Right cardiac atrium (tissue), 5 donors: ENCODE results near the gene RAD52. TPM values are rescaled to one million over a fixed set of nuclear protein-coding genes. Genes with fewer than 3 reads are reported as not detected.

Experiments used
- ATAC-seq, 2 donors: fragments of 200-7000 bp; cut with Tn5 transposase; one replicate each; pipeline versions ENCODE4 v1.8.0 to v1.9.1; 2020; ENCODE audit warnings: moderate library complexity in 2 of 2, mild to moderate bottlenecking in 1 of 2
- DNase-seq, 3 donors: peaks; one replicate each; pipeline ENCODE4 v3.0.0-alpha.2; 2020
- H3K27ac ChIP-seq: one replicate; pipeline ENCODE4 v1.5.1; 2013; ENCODE audit warnings: mild to moderate bottlenecking, low read length, control low read depth, moderate library complexity
- H3K27me3 ChIP-seq: one replicate; pipeline ENCODE4 v1.6.1; 2013; ENCODE audit not compliant: control insufficient read depth, insufficient read depth
- H3K4me1 ChIP-seq: one replicate; pipeline ENCODE4 v1.6.1; 2013; ENCODE audit warnings: low read length; ENCODE audit not compliant: control insufficient read depth, insufficient read depth
- H3K4me3 ChIP-seq: one replicate; pipeline ENCODE4 v1.5.1; 2013; ENCODE audit warnings: low read length, control low read depth
- H3K9me3 ChIP-seq: one replicate; pipeline ENCODE4 v1.6.1; 2013; ENCODE audit warnings: low read length; ENCODE audit not compliant: control insufficient read depth
- WGBS: extraction: QIAGEN DNeasy Blood & Tissue Kit; methylation state at CpG from one replicate; pipeline ENCODE4 v1.1.7; 2013; 5-methylcytosine and 5-hydroxymethylcytosine counted together
- intact Hi-C, 4 donors: fragments of 100-400 bp; cut with DNase I; formaldehyde crosslinking; loops; one replicate each; pipeline versions ENCODE4 v1.11.0 to v1.14.0; 2022 to 2023
- polyA plus RNA-seq: library from polyadenylated mRNA; stranded (reverse); fragments of 200-250 nt; gene quantifications from one replicate; pipeline ENCODE4 v1.2.3, GENCODE V29; 2013
- total RNA-seq, 4 donors: library from RNA; stranded (reverse); fragmentation: NEBNext Ultra II Directional; extraction: Animal tissue kit (Norgen Biotek cat#: 25700); gene quantifications; one replicate each; pipeline ENCODE4 v1.2.1, GENCODE V29; 2021
- donor health status: healthy with polysubstance abuse.
- donor health status: DM: no; HTN: yes; CAD: no.
- donor health status: DM: no; HTN: no; CAD: no.
- donor health status: DM: no; HTN: yes; CAD: no; lungs with severe emphysema.
- donor health status: DM: yes; HTN: yes; CAD: no.

The RAD52 gene
- total and polyA plus RNA-seq, 5 donors = 4.3 to 10.0 (median 9.0) TPM

- 48% methylated on average over 8 of the region's 8 CpGs for WGBS
- H3K27ac ChIP-seq = peak overlapping the region; percentile 36
- peaks cover 4% of the 10 kb centered on the region for H3K4me1 ChIP-seq
- no peaks in the 10 kb centered on the region for H3K27me3 ChIP-seq
- H3K4me3 ChIP-seq = no peak overlapping the region
- intact Hi-C loops = loop anchor here in 1 of 4 donors (10.0 kb wide), 1 partner anchor 394 kb away; no protein-coding TSS in a partner anchor
- DNase-seq (no peak), ATAC-seq (peak; percentile 48 to 80)
- no peaks in the 10 kb centered on the region for H3K9me3 ChIP-seq
Measured at GRCh38 chr12:958588-959123, 9.2 kb upstream of the RAD52 start.

DNA sequence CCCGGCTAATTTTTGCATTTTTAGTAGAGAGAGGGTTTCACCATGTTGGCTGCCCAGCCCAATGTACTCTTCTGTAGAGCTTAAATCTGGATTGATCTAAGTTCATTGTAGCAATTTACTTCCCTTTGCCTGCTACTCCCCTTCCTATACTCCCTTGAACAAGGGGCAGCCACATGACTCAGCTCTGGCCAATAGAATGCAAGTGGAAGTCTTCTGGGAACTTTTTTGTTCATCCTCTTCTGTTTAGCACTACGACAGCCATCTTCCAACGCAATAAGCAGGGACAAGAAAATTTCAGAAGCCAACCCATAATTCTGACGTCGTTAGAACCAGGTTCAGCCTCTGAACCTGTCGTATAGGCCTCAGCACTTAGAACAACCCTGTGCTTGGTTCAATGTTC, 6.4 kb upstream of the RAD52 start:
- ATAC-seq (no peak), DNase-seq (no peak)
- Histone ChIP-seq H3K9me3 (no peaks in the 10 kb centered on the region), H3K4me1 (peaks cover 4% of the 10 kb centered on the region), H3K27ac (no peak overlapping the region), H3K27me3 (no peaks in the 10 kb centered on the region), H3K4me3 (no peak overlapping the region)
- intact Hi-C loops = loop anchor here in 1 of 4 donors (10.0 kb wide), 1 partner anchor 391 kb away; no protein-coding TSS in a partner anchor
- 92% methylated on average over 6 of the region's 6 CpGs for WGBS

DNA sequence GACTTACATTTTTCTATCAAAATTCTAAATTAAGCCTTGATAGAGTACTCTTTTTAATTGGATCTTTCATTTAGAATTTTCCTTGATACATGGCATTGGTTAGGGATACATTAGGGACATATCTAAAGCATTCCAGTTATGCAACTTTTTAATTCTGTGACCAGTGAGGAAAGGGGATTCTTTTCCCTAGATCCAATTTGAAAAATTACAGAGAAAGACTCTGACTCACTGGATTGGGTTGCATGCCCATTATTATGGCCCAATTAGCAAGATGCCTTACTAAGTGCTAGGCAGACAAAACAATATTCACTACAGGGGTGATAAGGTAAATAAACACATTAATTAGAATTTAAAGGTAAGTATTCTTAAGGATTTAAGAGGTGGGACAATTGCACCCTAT, 5.2 kb upstream of the RAD52 start:
- Histone ChIP-seq H3K4me3 (no peak overlapping the region), H3K27me3 (no peaks in the 10 kb centered on the region), H3K9me3 (no peaks in the 10 kb centered on the region), H3K27ac (no peak overlapping the region), H3K4me1 (peaks cover 4% of the 10 kb centered on the region)
- DNase-seq (no peak), ATAC-seq (no peak)
- intact Hi-C loops = loop anchor here in 1 of 4 donors (10.0 kb wide), 1 partner anchor 390 kb away; no protein-coding TSS in a partner anchor

DNA sequence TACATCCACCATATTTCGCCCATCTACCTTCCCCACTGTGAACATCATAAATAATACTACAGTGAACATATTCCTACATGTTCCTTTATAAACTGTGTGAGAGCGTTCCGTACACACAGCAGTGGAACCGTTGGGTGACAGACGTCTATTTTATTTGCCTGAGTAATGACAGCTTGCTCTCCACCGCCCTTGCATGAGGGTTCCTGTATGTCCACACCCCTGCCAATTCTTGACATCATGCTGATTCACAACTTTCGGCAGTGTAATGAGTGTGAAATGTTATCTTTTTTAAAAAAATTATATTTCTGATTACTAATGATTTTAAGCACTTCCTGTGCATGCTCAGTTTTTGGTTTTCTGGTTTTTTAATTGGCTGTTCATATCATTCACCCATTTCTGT, 4.3 kb upstream of the RAD52 start:
- Histone ChIP-seq H3K4me3 (no peak overlapping the region), H3K27me3 (no peaks in the 10 kb centered on the region), H3K27ac (no peak overlapping the region), H3K9me3 (no peaks in the 10 kb centered on the region), H3K4me1 (peaks cover 3% of the 10 kb centered on the region)
- WGBS = 64% methylated on average over 7 of the region's 7 CpGs
- intact Hi-C loops = loop anchor here in 1 of 4 donors (10.0 kb wide), 1 partner anchor 389 kb away; no protein-coding TSS in a partner anchor
- DNase-seq (no peak), ATAC-seq (no peak)

GRCh38 chr12:951176-951575, 1.7 kb upstream of the RAD52 start:
- intact Hi-C loops = loop anchor here in 1 of 4 donors (10.0 kb wide), 1 partner anchor 386 kb away; no protein-coding TSS in a partner anchor
- no peak for ATAC-seq
- Histone ChIP-seq H3K27ac (no peak overlapping the region), H3K27me3 (no peaks in the 10 kb centered on the region), H3K9me3 (no peaks in the 10 kb centered on the region), H3K4me3 (no peak overlapping the region), H3K4me1 (peaks cover 2% of the 10 kb centered on the region)
- 47% methylated on average over 1 of the region's 1 CpG for WGBS
- no peak for DNase-seq

- DNase-seq (no peak), ATAC-seq (no peak)
- no peak overlapping the region for H3K4me3 ChIP-seq
- peaks cover 2% of the 10 kb centered on the region for H3K4me1 ChIP-seq
- intact Hi-C loops = loop anchor here in 3 of 4 donors (2.0 to 10.0 kb wide), 3 partner anchors 373 to 383 kb away; no protein-coding TSS in a partner anchor
- no peak overlapping the region for H3K27ac ChIP-seq
- WGBS = 92% methylated on average over 9 of the region's 9 CpGs
- H3K27me3 ChIP-seq = no peaks in the 10 kb centered on the region
- H3K9me3 ChIP-seq = no peaks in the 10 kb centered on the region
Measured at GRCh38 chr12:948238-948637, 1.3 kb downstream of the RAD52 start.

DNA sequence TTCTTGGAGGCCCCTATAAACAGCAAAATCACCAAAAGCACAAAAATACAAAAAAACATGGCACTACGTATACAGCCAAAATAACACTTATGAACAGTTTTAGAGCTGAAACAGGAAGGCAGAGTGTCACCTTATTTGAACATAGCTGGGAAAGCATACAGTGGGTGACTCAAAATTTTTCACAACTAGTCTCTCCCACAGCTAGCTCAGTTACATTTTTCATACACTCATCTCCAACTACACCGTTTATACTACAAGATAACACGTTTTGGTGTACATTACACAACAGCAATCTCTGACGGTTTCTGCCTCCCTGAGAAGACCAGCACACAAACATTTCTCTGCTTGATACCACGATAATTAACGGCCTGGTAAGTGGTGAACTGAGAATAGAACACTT, 2.9 kb downstream of the RAD52 start:
- H3K4me3 ChIP-seq = no peak overlapping the region
- H3K27ac ChIP-seq = no peak overlapping the region
- H3K9me3 ChIP-seq = no peaks in the 10 kb centered on the region
- DNase-seq (no peak), ATAC-seq (no peak)
- H3K4me1 ChIP-seq = peaks cover 2% of the 10 kb centered on the region
- WGBS = 71% methylated on average over 6 of the region's 6 CpGs
- intact Hi-C loops = loop anchor here in 2 of 4 donors (10.0 kb wide), 2 partner anchors 372 to 382 kb away; no protein-coding TSS in a partner anchor
- H3K27me3 ChIP-seq = no peaks in the 10 kb centered on the region

DNA sequence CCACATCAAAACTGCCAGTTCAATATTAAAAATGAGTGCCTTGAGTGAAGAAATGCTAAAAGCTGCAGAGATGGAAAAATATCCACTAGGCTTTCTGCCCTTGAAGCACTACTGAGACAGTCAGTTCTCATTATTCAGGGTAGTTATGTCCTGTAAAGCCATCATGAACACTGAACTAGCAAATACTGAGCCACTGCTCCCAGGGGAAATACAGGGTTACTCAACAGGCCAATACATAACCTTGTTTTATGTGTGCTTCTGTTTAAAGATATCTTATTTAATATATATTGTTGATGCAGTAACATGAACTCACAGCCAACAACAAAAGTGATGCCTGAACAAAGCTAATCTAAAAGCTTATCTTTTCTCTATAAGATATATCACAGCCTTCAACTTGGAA, 3.3 kb downstream of the RAD52 start:
- H3K9me3 ChIP-seq = no peaks in the 10 kb centered on the region
- DNase-seq (no peak), ATAC-seq (no peak)
- no peak overlapping the region for H3K4me3 ChIP-seq
- no peaks in the 10 kb centered on the region for H3K27me3 ChIP-seq
- no peak overlapping the region for H3K27ac ChIP-seq
- H3K4me1 ChIP-seq = peaks cover 2% of the 10 kb centered on the region
- intact Hi-C loops = loop anchor here in 2 of 4 donors (10.0 kb wide), 2 partner anchors 371 to 381 kb away; no protein-coding TSS in a partner anchor

DNA sequence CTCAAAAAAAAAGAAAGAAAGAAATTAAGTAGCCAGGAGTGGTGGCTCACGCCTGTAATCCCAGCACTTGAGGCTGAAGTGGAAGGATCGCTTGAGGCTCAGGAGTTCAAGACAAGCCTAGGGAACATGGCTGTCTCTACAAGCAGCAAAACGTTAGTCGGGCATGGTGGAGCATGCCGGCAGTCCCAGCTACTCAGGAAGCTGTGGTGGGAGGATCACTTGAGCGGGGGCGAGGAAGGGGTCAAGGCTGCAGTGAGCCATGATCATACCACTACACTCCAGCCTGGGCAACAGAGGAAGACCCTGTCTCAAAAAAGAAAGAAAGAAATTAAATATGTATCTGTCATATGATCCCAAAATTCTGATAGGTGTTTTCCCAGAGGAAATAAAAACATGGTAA, 5.3 kb downstream of the RAD52 start:
- 73% methylated on average over 7 of the region's 7 CpGs for WGBS
- no peak for ATAC-seq

GRCh38 chr12:943051-943450, 6.4 kb downstream of the RAD52 start:
- H3K9me3 ChIP-seq = no peaks in the 10 kb centered on the region
- no peak overlapping the region for H3K27ac ChIP-seq
- ATAC-seq = peak; percentile 64 to 87
- no peak overlapping the region for H3K4me3 ChIP-seq
- no peaks in the 10 kb centered on the region for H3K27me3 ChIP-seq
- intact Hi-C loops = loop anchor here in 2 of 4 donors (10.0 kb wide), 2 partner anchors 368 to 378 kb away; no protein-coding TSS in a partner anchor
- 69% methylated on average over 6 of the region's 6 CpGs for WGBS
- DNase-seq = no peak
- H3K4me1 ChIP-seq = no peaks in the 10 kb centered on the region

More for the DNA sequence above, 5.3 kb downstream of the RAD52 start:
- Histone ChIP-seq H3K4me1 (peaks cover 2% of the 10 kb centered on the region), H3K4me3 (no peak overlapping the region), H3K9me3 (no peaks in the 10 kb centered on the region), H3K27me3 (no peaks in the 10 kb centered on the region), H3K27ac (no peak overlapping the region)
- intact Hi-C loops = loop anchor here in 2 of 4 donors (10.0 kb wide), 2 partner anchors 369 to 379 kb away; no protein-coding TSS in a partner anchor
- DNase-seq = no peak

DNA sequence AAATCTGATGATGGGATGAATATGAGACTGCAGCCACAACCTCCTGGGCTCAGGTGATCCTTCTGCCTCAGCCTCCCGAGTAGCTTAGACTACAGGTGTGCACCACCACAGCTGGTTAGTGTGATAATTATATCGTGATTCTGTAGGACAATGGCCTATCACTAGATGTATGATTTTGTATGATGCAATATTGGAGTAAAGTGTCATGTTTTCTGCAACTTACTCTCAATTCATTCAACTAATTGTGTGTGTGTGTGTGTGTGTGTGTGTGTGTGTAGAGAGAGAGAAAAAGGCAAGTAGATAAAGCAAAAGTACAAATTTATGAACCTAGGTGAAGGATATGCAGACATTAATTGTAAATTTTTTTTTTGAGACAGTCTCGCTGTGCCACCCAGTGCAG, 10.7 kb downstream of the RAD52 start:
- intact Hi-C loops = no loop called here
- H3K4me1 ChIP-seq = no peaks in the 10 kb centered on the region

More for the DNA sequence above, 10.7 kb downstream of the RAD52 start:
- ATAC-seq (no peak), DNase-seq (no peak)
- Histone ChIP-seq H3K9me3 (no peaks in the 10 kb centered on the region), H3K4me3 (no peak overlapping the region), H3K27ac (no peak overlapping the region), H3K27me3 (no peaks in the 10 kb centered on the region)
- 96% methylated on average over 3 of the region's 3 CpGs for WGBS
